A204.1 (cell line): ENCODE measurements around the gene BPIFB6.

Experiments used
- FAIRE-seq: peaks from 2 replicates; lab custom pipeline; 2012; peaks lifted over from hg19 to GRCh38; lab: Jason Lieb, UNC

BPIFB6 gene

GRCh38 chr20:33002087-33002808 lies 29.2 kb upstream of the BPIFB6 start:
- no peak for FAIRE-seq

- no peak for FAIRE-seq
Observed at GRCh38 chr20:33004141-33004751, 27.2 kb upstream of the BPIFB6 start, which contains the start of gene SUN5. SUN5 (minus strand) TSS chr20:33004433; CDS start chr20:33004340, 93 bp downstream.

GRCh38 chr20:33005132-33005566 lies 26.3 kb upstream of the BPIFB6 start:
- no peak for FAIRE-seq

GRCh38 chr20:33005908-33006775 lies 25.3 kb upstream of the BPIFB6 start:
- FAIRE-seq = no peak

- no peak for FAIRE-seq
Observed at GRCh38 chr20:33006776-33007375, 24.6 kb upstream of the BPIFB6 start.

GRCh38 chr20:33007376-33008335 lies 23.8 kb upstream of the BPIFB6 start, which contains the start of gene BPIFB2:
BPIFB2 (plus strand) TSS chr20:33007704; CDS start chr20:33008575, 871 bp downstream.
- FAIRE-seq = no peak

- no peak for FAIRE-seq
Observed at GRCh38 chr20:33008336-33009213, 22.9 kb upstream of the BPIFB6 start.

- no peak for FAIRE-seq
Observed at GRCh38 chr20:33009214-33010132, 22.0 kb upstream of the BPIFB6 start.

- FAIRE-seq = no peak
Observed at GRCh38 chr20:33010133-33010504, 21.3 kb upstream of the BPIFB6 start.

- FAIRE-seq = no peak
Observed at GRCh38 chr20:33010674-33011449, 20.6 kb upstream of the BPIFB6 start.

GRCh38 chr20:33012327-33013189 lies 18.9 kb upstream of the BPIFB6 start:
- no peak for FAIRE-seq

GRCh38 chr20:33013701-33014326 lies 17.6 kb upstream of the BPIFB6 start:
- FAIRE-seq = no peak

GRCh38 chr20:33014336-33015113 lies 16.9 kb upstream of the BPIFB6 start:
- FAIRE-seq = no peak

GRCh38 chr20:33015114-33015484 lies 16.3 kb upstream of the BPIFB6 start:
- no peak for FAIRE-seq

GRCh38 chr20:33015700-33016580 lies 15.5 kb upstream of the BPIFB6 start:
- no peak for FAIRE-seq
